ENCODE data around the gene METTL25.

DNA sequence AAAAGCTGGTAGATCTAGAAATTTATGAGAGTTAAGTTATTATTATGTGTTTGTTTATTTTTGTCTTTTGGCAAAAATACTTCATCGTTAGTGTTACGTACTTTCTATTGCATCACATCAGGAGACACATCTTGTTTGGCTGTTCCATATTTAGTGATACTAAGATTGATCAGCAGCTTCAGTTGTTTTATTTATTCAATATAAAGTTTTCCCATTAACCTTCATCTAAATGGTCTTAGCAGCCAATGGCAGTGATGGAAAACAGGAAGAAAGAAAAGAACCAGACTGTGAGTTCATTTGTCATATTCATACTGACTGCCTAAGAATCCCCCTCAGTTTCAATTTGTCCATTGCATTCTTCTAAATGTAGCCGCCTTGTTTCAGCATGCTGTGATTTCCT, 122.3 kb downstream of the METTL25 start:
- no peak for TF ChIP-seq CTCF (IDR thresholded peaks at IDR 0.05)
- TF ChIP-seq POLR2A (IDR thresholded peaks at IDR 0.05; ENCODE audit: low read depth), result no peak
